Epithelial cell of proximal tubule (primary cell): ENCODE measurements around the gene TMEM221. TPM values are rescaled to one million over a fixed set of nuclear protein-coding genes. Genes with fewer than 3 reads are reported as not detected.

Experiments
- DNase-seq: peaks from one replicate; pipeline ENCODE4 v3.0.0-alpha.2; 2011; ENCODE audit warnings: low read depth
- H3K4me3 ChIP-seq: 2 replicates; pipeline ENCODE4 v1.5.1; 2011; ENCODE audit warnings: low read depth, mild to moderate bottlenecking, low read length
- total RNA-seq: library from RNA; depleted of rRNA; stranded (reverse); fragments of >200 nt; gene quantifications from 2 replicates; pipeline ENCODE4 v1.2.3, GENCODE V29; 2015
- TF ChIP-seq, protein P1 (sequence below): conservative IDR thresholded peaks from 2 replicates; pipeline ENCODE4 v1.5.1; 2012; ENCODE audit warnings: low read depth, mild to moderate bottlenecking, low read length

The TMEM221 gene
- total RNA-seq, 1 donor from 2014 or later, result not detected

DNA sequence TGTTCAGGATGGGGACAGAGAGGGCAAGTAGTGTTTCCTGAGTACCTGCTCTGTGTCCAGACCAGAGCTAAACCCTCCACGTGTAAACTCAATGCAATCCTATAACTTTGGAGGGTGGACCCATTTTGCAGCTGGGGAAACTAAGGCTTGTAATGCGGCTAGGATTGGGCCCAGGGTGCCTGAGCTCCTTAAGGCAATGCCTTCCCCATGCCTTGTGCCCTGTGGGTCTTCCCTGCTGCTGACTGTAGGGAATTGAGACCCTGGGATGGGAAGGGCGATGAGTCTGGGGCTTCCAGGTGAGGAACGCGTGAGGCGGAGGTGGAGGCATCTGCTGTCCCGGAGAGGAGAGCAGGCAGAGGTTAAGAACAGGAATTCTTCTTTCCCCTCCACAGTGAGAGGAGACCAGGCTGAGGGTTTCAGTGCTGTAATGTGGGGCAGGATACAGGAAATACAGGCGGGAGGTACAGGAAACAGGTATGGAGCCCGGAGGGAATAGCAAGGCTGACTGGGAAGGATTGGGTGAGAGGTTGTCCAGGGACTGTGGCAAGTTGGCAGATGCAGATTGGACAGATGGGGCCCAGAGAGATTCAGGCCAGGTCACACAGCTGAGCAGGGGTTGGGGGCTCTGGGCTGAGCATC is 41.0 kb upstream of the TMEM221 start:
- DNase-seq, result no peak
- TF ChIP-seq, protein P1, sequence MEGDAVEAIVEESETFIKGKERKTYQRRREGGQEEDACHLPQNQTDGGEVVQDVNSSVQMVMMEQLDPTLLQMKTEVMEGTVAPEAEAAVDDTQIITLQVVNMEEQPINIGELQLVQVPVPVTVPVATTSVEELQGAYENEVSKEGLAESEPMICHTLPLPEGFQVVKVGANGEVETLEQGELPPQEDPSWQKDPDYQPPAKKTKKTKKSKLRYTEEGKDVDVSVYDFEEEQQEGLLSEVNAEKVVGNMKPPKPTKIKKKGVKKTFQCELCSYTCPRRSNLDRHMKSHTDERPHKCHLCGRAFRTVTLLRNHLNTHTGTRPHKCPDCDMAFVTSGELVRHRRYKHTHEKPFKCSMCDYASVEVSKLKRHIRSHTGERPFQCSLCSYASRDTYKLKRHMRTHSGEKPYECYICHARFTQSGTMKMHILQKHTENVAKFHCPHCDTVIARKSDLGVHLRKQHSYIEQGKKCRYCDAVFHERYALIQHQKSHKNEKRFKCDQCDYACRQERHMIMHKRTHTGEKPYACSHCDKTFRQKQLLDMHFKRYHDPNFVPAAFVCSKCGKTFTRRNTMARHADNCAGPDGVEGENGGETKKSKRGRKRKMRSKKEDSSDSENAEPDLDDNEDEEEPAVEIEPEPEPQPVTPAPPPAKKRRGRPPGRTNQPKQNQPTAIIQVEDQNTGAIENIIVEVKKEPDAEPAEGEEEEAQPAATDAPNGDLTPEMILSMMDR, result no peak
- H3K4me3 ChIP-seq, result no peak overlapping the region

DNA sequence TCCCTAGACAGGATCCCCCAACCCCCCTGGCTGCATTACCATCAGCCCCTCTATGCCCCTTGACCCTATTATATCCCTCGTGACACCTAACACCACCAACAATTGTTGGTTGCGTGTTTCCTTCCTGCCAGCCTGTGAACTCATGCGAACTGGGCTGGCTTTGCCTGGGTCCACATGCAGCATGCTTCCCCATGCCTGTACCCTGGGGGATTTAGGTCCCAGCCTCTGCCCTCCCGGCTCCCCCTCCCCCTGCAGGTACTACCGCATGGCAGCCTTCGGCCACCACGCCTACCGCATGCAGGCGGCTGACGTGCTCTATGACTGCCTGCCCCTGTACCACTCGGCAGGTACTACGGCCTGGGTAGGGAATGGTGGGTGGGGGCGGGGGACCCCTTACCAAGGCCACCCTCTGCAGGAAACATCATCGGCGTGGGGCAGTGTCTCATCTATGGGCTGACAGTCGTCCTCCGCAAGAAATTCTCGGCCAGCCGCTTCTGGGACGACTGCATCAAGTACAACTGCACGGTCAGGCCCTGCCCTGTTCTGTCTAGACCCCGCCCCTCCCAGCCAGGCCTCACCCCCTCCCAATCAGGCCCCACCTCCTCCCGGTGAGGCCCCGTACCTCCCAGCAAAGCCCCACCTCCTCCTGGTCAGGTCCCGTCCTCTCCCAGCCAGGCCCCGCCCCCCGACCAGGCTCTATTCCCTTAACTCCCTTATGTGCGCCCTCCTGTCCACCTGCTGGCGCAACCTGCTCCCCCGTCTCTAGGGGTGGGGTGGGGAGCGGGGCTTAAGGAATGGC is 40.3 kb upstream of the TMEM221 start:
- DNase-seq, result no peak
- no peak overlapping the region for H3K4me3 ChIP-seq
- TF ChIP-seq, protein P1, result no peak

DNA sequence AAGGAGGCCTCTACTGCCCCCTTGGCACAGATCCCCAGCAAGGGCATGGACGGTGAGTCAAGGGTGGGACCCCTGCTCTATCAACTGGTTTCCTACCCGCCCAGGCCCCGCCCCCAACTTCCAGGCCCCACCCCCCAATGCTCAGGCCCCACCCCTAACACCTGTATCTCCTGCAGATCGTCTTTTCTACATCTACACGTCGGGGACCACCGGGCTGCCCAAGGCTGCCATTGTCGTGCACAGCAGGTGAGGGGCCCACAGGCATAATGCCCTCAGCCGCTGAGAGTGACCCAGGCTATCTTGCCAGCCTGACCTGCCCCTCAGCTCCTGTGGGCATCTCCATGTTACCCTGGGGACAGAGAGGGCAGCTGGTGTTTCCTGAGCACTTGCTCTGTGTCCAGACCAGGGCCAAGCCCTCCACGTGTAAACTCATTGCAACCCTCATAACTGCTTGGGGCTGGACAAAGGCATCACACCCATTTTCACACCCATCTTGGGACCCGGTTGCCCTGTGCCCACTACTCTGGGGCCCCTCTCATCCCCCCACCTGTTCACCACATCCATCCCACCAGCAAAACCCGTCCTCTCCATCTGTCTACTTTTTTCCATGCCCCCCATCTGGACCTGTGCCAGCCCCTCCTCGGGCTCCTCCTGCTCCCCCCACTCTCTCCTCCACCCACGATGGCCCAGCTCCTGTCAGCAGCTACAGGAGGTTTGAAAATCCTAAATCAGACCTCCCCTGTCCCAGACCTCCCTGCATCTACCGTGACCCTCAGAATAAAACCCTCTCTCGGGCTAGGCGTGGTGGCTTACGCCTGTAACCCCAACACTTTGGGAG is 39.0 kb upstream of the TMEM221 start:
- H3K4me3 ChIP-seq, result no peak overlapping the region
- DNase-seq, result no peak
- TF ChIP-seq, protein P1, result no peak

DNA sequence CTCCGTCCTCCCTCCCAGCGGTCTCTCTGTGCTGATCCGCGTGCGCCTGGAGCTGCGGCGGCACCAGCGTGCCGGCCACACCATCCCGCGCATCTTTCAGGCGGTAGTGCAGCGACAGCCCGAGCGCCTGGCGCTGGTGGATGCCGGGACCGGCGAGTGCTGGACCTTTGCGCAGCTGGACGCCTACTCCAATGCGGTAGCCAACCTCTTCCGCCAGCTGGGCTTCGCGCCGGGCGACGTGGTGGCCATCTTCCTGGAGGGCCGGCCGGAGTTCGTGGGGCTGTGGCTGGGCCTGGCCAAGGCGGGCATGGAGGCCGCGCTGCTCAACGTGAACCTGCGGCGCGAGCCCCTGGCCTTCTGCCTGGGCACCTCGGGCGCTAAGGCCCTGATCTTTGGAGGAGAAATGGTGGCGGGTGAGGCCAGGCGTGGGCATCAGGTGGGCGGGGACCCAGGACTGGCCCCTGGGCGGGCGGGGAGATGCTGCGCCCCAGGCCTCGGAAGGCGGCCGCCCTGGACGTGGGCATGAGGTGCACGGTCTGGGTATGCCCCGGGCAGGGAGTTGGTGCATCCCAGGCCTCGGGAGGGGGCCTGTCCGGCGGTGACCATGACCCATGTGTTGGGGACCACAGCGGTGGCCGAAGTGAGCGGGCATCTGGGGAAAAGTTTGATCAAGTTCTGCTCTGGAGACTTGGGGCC is 38.2 kb upstream of the TMEM221 start:
- TF ChIP-seq, protein P1, result no peak
- no peak overlapping the region for H3K4me3 ChIP-seq
- no peak for DNase-seq

DNA sequence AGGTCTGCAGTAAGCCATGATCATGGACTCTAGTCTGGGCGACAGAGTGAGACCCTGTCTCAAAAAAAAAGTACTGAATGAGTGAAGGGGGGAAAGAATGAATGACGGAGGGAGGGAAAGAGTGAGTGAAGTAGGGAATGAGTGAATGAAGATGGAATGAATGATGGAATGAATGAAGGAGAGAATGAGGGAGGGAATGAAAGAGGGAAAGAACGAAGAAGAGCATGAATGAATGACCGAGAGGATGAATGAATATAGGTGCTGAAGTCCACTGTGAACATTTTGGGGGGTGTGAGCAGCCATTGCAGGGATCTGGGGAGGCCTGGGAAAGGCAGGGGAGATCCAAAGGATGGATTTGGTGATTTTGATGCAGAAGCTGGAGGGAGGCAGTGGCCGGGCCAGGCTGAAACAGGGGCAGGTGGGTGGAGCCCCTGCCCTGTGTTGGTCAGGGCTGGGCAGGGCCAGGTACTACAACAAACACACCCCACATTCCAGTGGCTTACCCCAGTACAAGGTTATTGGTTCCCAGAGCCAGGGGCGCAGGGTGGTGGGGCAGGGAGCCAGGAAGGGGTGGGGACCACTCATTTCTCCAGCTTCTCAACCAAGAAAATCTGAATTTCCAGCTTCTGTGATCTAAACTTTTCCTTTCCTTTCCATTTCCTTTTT is 36.2 kb upstream of the TMEM221 start:
- TF ChIP-seq, protein P1, result no peak
- no peak for DNase-seq
- H3K4me3 ChIP-seq, result no peak overlapping the region

DNA sequence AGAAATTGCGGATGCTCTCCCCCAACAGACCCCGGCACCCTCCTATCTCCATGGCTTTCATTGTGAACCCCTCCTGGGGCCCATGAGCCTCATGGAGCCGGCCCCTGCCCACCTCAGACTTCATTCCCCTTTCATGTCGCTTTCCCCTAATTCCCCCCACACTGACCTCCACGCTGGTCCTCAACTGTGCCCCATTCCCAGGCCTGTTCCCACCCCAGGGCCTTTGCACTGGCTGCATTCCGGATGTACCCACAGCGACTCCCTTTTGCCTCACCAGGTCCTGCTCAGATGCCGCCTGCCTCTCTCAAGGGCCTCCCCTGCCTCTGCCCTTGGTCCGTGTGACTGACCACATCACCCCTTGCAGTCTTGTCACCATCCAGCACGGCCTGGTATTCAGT is 35.1 kb upstream of the TMEM221 start:
- H3K4me3 ChIP-seq, result no peak overlapping the region
- TF ChIP-seq, protein P1, result no peak
- no peak for DNase-seq
